ENCODE results near the gene DNASE2B.

The DNASE2B gene

GRCh38 chr1:84452436-84452835 lies 54.2 kb downstream of the DNASE2B start:
- no peak for DNase-seq (ENCODE audit: low read depth)

GRCh38 chr1:84462118-84462517 lies 63.8 kb downstream of the DNASE2B start:
- DNase-seq (ENCODE audit: low read depth), result no peak
